Fibroblast of pulmonary artery (primary cell): ENCODE data around the gene TWIST2.

Experiments
- DNase-seq: peaks from one replicate; pipeline ENCODE4 v3.0.0-alpha.2; 2010; ENCODE audit warnings: low read depth
- H3K4me3 ChIP-seq: replicated peaks from 2 replicates; pipeline ENCODE4 v1.5.1; 2011; ENCODE audit warnings: low read depth, mild to moderate bottlenecking, control low read depth, low read length, moderate library complexity
- TF ChIP-seq, protein P1 (sequence below): IDR thresholded peaks from 2 replicates; pipeline ENCODE4 v1.5.1; 2011; ENCODE audit warnings: mild to moderate bottlenecking, control low read depth, low read length, inconsistent platforms; ENCODE audit errors: missing control alignments

The TWIST2 gene

DNA sequence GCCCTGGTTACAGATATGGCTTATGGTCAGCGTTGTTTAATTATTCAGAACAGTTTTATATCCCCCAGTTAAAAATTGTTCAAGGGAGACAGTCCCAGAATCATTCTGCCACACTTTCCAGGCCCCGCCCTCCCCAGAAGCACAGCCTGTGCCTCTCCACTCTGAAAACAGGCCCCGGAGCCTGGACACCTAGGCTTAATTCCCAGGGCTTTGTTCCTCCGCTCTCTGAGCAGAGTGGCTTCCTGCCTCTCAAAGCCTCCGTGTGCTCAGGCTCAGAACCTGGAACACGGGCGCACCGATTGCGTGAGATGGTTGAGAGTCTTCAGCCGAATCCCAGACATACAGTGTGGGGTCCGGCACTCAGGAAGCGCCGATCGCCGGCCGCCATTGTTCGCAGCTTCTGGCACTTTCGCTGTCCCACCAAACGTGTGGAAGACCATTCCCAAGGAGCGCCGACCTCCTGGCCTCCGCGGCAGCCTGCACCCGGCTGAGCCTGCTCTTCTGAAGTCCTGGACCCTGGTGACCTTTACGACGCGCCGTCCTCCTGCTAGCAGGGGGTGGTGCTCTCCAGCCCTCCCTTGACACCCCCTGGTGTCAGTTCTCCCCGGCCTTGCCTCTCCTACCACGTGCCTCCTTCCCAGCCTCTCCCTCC, 45.6 kb downstream of the TWIST2 start:
- no peak for DNase-seq
- TF ChIP-seq, protein P1, sequence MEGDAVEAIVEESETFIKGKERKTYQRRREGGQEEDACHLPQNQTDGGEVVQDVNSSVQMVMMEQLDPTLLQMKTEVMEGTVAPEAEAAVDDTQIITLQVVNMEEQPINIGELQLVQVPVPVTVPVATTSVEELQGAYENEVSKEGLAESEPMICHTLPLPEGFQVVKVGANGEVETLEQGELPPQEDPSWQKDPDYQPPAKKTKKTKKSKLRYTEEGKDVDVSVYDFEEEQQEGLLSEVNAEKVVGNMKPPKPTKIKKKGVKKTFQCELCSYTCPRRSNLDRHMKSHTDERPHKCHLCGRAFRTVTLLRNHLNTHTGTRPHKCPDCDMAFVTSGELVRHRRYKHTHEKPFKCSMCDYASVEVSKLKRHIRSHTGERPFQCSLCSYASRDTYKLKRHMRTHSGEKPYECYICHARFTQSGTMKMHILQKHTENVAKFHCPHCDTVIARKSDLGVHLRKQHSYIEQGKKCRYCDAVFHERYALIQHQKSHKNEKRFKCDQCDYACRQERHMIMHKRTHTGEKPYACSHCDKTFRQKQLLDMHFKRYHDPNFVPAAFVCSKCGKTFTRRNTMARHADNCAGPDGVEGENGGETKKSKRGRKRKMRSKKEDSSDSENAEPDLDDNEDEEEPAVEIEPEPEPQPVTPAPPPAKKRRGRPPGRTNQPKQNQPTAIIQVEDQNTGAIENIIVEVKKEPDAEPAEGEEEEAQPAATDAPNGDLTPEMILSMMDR: no peak
- H3K4me3 ChIP-seq: no peak overlapping the region

DNA sequence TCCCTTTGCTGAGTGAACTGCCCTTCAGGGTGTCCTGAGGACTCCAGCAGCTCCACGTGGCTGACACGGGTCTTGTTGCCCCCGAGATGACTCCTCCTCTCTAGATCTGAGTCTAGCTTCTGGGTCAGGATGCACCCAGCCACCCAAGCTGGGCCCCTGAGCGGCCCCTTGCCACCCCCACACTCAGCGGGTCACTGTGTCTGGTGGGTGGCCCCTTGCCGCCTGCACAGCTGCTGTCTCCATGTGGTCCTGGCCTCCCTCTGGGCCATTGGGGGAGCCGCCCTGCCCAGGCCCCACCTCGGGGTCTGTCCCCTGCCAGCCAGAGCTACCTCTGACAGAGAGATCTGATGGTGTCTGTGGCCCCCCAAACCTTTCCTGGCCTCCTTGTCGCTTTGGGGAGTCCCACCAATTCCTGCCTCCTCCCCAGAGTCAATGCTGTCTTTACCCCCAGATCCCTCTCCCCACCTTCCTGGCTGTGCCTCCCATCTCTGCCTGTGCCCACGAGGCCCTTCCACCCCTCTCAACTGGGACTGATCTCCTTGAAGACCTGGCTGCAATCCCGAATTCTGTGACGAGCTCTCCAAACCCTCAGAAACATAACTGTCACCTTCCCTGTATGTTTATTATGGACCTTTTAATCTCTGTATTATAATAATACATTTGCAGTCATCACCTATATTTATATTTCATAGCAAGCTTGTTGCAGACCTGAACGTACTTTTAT, 46.5 kb downstream of the TWIST2 start:
- TF ChIP-seq, protein P1: no peak
- H3K4me3 ChIP-seq: no peak overlapping the region

DNA sequence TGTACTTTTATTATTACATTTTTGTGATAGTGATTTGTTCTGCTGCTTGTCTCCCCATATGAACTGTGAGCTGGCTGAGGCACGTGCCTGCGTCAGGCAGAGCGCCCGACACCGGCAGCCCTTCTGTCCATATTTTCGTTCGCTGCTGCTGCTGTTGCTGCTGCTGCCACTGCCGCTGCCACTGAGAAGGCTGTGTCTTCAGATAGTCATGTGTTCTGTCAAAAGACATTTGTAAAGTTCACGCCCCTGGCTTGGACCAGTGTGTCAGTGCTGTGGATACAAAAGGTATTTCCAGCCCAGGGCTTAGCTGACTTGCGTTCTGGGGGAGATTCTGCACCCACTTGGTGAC, 47.0 kb downstream of the TWIST2 start:
- no peak for DNase-seq
- H3K4me3 ChIP-seq: no peak overlapping the region

More for the DNA sequence above, 46.5 kb downstream of the TWIST2 start:
- DNase-seq: no peak

DNA sequence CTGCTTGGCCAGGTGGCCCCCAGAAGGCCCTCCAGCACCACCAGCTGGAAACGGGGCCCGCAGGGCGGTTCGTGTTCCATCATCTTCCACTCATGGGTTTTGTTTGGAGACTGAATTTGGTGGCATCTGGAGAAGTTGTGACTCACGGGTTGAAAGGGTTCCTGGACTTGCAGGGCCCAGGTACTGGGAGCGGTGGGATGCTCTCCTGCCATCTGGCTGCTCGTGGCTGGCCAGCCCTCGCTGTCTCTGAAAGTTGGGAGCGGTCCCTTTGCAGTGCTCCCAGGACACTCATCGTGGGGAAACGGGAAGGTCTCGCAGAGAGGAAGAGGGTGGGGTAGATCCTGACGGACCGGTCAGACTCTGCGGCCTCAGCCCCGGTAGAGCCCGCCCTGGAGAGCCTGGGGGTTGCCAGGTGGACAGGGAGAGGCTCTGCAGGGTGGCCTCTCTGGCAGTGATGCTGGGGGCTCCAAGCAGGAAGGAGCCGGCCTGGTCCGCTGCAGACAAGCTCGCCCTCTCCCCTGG, 47.5 kb downstream of the TWIST2 start:
- TF ChIP-seq, protein P1: no peak
- DNase-seq: no peak
- no peak overlapping the region for H3K4me3 ChIP-seq

More for the DNA sequence above, 47.0 kb downstream of the TWIST2 start:
- TF ChIP-seq, protein P1: no peak

DNA sequence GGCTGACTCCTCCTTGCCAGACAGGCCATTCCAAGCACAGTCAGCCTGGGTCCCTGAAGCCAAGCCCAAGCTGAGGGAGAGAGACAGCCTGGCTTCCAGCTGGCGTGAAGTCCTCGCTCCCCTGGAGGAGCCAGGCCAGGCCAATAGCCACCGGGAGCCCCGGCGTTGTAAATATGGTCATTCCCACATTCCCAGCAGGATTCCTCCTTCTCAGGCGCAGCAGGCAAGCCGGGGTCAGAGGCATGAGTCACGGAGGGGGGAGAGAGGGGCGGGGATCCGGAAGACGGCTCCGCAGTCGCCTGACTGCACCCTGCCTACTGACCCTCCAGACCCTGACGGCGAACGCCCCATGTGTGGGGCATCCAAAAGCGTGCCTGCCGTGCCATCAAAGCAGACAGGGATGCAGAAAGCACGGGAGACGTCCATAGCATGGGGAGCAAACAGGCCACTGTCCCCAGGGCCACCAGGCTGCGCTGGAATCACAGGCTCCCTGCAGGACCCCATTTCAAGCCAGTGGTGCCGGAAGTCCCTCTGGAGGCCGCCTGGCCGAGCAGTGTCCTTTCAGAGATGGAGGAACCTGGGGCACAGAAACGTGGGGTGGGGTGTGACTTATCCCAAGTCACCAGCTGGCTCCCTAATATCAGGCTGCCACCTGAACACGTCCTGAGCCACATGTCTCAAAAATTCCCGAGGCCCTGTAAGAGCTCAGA, 48.2 kb downstream of the TWIST2 start:
- peak; percentile 84 for DNase-seq
- H3K4me3 ChIP-seq: no peak overlapping the region

DNA sequence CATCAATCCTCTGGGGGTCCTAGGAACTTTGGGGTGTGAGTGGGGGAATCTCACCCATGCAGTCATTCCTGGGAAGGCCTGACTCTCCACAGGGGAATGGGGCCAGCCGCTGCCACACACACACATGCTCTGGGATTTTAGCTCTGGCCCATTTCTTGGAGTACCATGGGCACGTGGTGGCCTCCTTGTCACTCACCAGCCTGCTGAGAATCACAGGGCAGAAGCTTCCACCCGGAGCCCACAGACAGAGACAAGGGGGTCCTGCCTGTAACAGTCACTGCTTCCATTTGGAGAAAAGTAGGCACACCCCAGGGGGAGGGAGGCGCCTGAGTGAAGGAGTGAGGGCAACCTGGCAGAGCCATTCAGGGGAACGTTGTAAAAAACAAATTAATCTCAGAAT, 48.8 kb downstream of the TWIST2 start:
- no peak for DNase-seq
- H3K4me3 ChIP-seq: no peak overlapping the region
- TF ChIP-seq, protein P1: no peak

More for the DNA sequence above, 48.2 kb downstream of the TWIST2 start:
- TF ChIP-seq, protein P1: no peak
